DOHH2 (cell line): ENCODE measurements around the gene XKR8.

Experiments used
- H3F3A ChIP-seq: fragments of 200-600 bp; sonication (generic), shearing (Covaris generic); 2 replicates; pipeline ENCODE4 v1.6.0; 2016; ENCODE audit warnings: antibody characterized with exemption, mild to moderate bottlenecking; ENCODE audit not compliant: control insufficient read depth, insufficient read depth
- H3K27ac ChIP-seq: fragments of 200-600 bp; sonication (generic); 2 replicates; pipeline ENCODE4 v1.5.1; 2014; ENCODE audit warnings: low read depth, mild to moderate bottlenecking, low read length, moderate library complexity
- H3K27me3 ChIP-seq: fragments of 200-600 bp; sonication (generic); 2 replicates; pipeline ENCODE4 v1.6.1; 2014; ENCODE audit warnings: mild to moderate bottlenecking, low read length, mixed read lengths; ENCODE audit not compliant: control insufficient read depth
- H3K36me3 ChIP-seq: fragments of 200-600 bp; sonication (generic); 2 replicates; pipeline ENCODE4 v1.6.1; 2014; ENCODE audit warnings: mild to moderate bottlenecking, low read length, moderate library complexity, mixed read lengths; ENCODE audit not compliant: control insufficient read depth
- H3K4me1 ChIP-seq: fragments of 200-600 bp; sonication (generic); 2 replicates; pipeline ENCODE4 v1.6.1; 2014; ENCODE audit warnings: mild to moderate bottlenecking, low read length, mixed read lengths; ENCODE audit not compliant: control insufficient read depth
- H3K4me2 ChIP-seq: fragments of 200-600 bp; sonication (generic); 2 replicates; pipeline ENCODE4 v1.6.0; 2014; ENCODE audit warnings: mild to moderate bottlenecking, low read length, moderate library complexity
- H3K4me3 ChIP-seq: fragments of 200-600 bp; sonication (generic); 2 replicates; pipeline ENCODE4 v1.5.1; 2014; ENCODE audit warnings: mild to moderate bottlenecking, low read length, mixed read lengths
- H3K79me2 ChIP-seq: fragments of 200-600 bp; sonication (generic); 2 replicates; pipeline ENCODE4 v1.6.1; 2014; ENCODE audit warnings: mild to moderate bottlenecking, low read length, mixed read lengths; ENCODE audit not compliant: control insufficient read depth
- H3K9me2 ChIP-seq: fragments of 200-600 bp; sonication (generic); replicated peaks from 2 replicates; pipeline ENCODE4 v1.6.1; 2014; ENCODE audit warnings: mild to moderate bottlenecking, low read length, mixed read lengths; ENCODE audit not compliant: control insufficient read depth
- H3K9me3 ChIP-seq: fragments of 200-600 bp; sonication (generic); 2 replicates; pipeline ENCODE4 v1.6.1; 2014; ENCODE audit warnings: antibody characterized with exemption, low read length, mixed read lengths; ENCODE audit not compliant: control insufficient read depth, insufficient read depth
- H4K20me1 ChIP-seq: fragments of 200-600 bp; sonication (generic); 2 replicates; pipeline ENCODE4 v1.6.0; 2014; ENCODE audit warnings: low read depth, mild to moderate bottlenecking, antibody characterized with exemption, low read length, moderate library complexity; ENCODE audit not compliant: control insufficient read depth, insufficient read depth
- CTCF ChIP-seq: fragments of 200-600 bp; sonication (generic); IDR thresholded peaks from one replicate; pipeline ENCODE4 v1.5.1; 2014; ENCODE audit warnings: antibody characterized with exemption, mild to moderate bottlenecking, low read depth, low read length; ENCODE audit not compliant: poor library complexity, severe bottlenecking
- EZH2phosphoT487 ChIP-seq: fragments of 200-600 bp; sonication (generic); IDR thresholded peaks from 2 replicates; pipeline ENCODE4 v1.6.1; 2017; ENCODE audit warnings: borderline replicate concordance, mild to moderate bottlenecking, antibody characterized with exemption, low read length, moderate library complexity, mixed read lengths

The XKR8 gene

GRCh38 chr1:27973771-27974416, 14.1 kb downstream of the XKR8 start:
- no peak for TF ChIP-seq EZH2phosphoT487
- TF ChIP-seq CTCF: no peak
- H3K36me3 ChIP-seq: peaks cover 23% of the 10 kb centered on the region
- no peaks in the 10 kb centered on the region for H3K27me3 ChIP-seq
- no peaks in the 10 kb centered on the region for H3K4me1 ChIP-seq
- H3K4me3 ChIP-seq: no peak overlapping the region
- no peak overlapping the region for H3K4me2 ChIP-seq
- no peaks in the 10 kb centered on the region for H3K9me3 ChIP-seq
- no peaks in the 10 kb centered on the region for H3K79me2 ChIP-seq
- peaks cover 9% of the 10 kb centered on the region for H3F3A ChIP-seq
- no peak overlapping the region for H3K27ac ChIP-seq
- H3K9me2 ChIP-seq: no peaks in the 10 kb centered on the region
- no peaks in the 10 kb centered on the region for H4K20me1 ChIP-seq

- Histone ChIP-seq H3K4me1 (no peaks in the 10 kb centered on the region), H3K79me2 (no peaks in the 10 kb centered on the region), H3K9me3 (no peaks in the 10 kb centered on the region), H3F3A (peaks cover 9% of the 10 kb centered on the region), H4K20me1 (no peaks in the 10 kb centered on the region), H3K9me2 (no peaks in the 10 kb centered on the region), H3K36me3 (peaks cover 23% of the 10 kb centered on the region), H3K27me3 (no peaks in the 10 kb centered on the region), H3K4me2 (no peak overlapping the region), H3K27ac (no peak overlapping the region), H3K4me3 (no peak overlapping the region)
- TF ChIP-seq CTCF: no peak
- no peak for TF ChIP-seq EZH2phosphoT487
These were observed 14.6 kb downstream of the XKR8 start for GRCh38 chr1:27974417-27974781.

GRCh38 chr1:27979151-27979858, 19.5 kb downstream of the XKR8 start:
- no peaks in the 10 kb centered on the region for H3K27me3 ChIP-seq

More at GRCh38 chr1:27979151-27979858, 19.5 kb downstream of the XKR8 start:
- Histone ChIP-seq H4K20me1 (no peaks in the 10 kb centered on the region), H3K4me1 (no peaks in the 10 kb centered on the region), H3K79me2 (no peaks in the 10 kb centered on the region), H3K27ac (no peak overlapping the region), H3K4me2 (no peak overlapping the region), H3K4me3 (no peak overlapping the region), H3K9me2 (no peaks in the 10 kb centered on the region), H3K36me3 (peaks cover 17% of the 10 kb centered on the region), H3F3A (peaks cover 17% of the 10 kb centered on the region), H3K9me3 (no peaks in the 10 kb centered on the region)
- TF ChIP-seq EZH2phosphoT487 (no peak), CTCF (peak; percentile 46)
